DMS 273 treated with DMSO at 0.1 percent for 48 hours (cell line): ENCODE measurements around the gene ATG16L2.
"Not testable (repeated sequence)": the region's sequence is repeated elsewhere in the genome, so short reads cannot be mapped to it uniquely, and the experiment has no call there.

Experiments used
- DNase-seq: peaks from one replicate; lab custom pipeline; 2025; lab: John Stamatoyannopoulos, UW

Gene ATG16L2

DNA sequence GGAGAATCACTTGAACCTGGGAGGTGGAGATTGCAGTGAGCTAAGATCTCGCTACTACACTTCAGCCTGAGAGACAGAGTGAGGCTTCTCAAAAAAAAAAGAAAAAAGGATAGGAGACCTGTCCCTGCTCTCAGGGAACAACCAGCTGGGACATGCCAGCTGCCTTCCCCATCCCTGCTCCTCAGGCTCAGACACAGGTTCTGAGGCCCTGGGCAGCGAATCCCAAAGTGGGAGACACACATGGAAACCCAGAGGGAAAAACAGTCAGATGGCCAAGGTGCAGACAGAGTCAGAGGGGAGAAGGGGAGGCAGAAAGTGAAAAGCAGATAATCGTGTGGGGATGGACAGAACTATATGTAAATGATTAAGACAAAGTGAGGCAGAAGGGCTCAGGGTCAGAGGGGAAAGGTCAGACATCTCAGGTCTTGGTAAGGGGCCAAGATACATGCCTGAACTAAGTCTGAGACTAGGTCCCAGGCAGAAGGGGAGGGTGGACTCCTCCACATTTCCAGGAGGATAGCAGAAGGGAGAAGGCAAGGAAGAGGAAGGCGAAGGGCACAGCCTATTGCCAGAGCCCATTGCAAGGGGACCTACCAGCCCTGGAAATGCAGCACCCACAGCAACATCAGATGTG is 34.6 kb upstream of the ATG16L2 start:
- no peak for DNase-seq

DNA sequence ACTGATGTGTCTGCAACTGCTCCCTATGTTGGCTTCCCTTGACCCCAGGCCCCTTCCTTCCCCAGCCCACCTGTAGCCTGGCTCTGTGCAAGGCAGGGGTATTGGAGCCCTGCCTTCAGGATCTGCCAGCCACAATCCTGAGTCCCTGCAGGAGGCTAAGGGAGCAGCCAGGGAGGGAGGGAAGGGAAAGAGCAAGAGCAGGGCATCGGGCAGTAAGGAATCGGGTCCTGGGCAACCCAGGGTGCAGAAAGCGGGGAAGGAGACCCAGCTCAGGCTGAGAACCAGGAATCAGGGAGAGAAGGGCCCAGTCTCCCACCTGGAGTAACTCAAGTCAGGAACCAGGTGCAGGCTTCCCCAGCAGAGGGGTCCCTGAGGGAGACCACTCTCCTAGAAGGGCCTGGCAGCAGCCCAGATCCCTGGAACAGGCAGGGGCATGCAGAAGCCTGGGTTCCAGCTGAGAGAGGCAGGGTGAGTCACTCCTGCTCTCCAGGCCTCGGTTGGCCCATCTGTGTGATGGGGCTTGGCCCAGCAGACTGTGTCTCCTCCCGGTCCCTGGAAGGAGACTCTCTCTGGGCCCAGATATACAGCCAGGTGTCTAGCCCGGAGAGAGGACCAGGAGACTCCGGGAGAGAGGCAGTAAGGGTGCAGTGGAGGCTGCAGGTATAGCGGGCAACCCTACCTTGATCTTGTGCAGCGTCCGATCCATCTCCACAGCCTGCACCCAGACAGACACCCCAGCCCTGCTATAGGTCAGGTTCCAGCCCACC is 33.7 kb upstream of the ATG16L2 start:
- DNase-seq = no peak

DNA sequence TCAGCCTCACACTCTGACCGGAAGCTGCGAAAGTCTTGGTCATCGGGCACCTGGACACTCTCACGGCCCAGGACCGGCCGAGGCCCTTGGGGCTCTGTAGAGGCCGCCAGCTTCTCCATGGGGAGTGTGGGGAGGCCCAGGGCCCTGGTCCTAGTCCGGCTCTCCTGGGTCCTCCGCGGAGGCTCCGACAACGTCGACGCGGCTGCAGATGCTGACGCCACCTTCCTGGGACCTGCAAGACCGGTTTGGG is 33.2 kb upstream of the ATG16L2 start:
- no peak for DNase-seq

DNA sequence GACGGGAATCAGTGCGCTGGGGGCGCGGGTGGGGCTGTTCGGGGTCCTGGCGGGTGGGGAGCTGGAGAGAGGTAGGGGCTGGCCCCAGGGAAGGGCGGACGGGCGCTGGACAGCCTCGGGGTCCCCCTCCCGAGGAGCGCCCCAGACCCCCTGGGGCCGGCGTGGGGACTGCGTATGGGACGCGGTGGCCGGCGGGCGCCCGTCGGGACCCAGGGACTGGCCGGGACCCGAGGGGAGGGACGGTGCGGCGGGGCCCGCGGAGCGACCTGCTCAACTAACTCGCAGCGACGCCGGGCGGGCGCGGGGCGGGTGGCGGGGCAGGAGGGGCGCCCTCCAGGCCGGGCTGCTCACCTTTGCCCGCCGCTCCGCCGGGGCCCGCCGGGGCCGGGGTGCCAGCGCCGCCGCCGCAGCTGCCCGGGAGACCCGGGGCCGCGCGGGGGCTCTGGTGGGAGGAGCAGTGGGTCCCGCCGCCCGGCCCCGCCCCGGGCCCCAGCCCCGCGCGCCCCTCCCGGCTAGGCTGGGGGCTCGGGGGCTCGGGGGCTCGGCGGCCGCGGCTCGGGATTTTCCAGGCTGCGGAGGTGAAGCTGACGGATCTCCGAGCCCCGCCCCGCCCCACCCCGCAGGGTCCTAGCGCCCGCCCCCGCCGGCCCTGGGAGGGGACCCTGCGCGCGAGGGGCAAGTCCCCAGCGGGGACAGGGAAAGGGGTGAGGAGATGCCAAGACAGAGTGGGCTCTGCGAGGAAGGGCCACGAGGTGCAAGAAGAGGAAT is 32.7 kb upstream of the ATG16L2 start:
- DNase-seq = no peak

DNA sequence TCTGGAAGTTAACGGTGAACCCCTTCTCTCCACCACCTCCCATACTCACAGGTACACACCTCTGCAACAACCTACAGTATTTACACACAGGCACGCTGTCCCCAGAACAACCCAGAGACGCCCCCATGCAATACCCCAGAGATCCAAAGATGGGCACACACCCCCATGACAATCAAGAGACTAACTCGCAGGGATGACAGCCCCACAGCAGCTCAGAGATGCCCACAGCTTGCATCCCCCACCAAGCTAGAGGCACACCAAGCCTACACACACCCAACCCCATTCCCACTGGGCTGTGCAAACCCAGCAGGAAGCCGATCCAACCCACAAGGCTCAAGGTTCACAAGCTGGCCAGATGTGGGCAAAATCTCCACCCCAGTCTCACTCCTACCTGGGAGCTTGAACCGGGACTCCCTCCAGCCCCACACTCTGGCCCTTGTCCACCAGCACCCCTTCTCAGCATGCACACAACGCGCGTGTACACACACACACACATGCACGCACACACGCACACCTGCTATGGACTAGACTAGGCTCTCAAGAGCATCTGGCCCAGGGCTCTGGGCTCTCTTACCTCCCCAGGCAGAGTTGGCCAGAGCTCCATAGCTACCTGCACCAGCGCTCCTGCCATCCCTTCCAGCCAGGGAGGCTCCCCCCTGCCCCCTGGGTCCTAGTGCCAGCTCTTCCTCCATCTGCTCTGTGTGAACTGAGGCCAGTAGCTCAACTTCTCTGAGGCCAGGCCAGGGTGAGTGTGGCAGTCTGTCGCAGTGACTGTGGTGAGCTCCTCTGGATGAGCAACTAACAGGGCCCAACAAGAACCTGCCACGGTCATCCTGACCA is 31.9 kb upstream of the ATG16L2 start:
- DNase-seq = no peak

DNA sequence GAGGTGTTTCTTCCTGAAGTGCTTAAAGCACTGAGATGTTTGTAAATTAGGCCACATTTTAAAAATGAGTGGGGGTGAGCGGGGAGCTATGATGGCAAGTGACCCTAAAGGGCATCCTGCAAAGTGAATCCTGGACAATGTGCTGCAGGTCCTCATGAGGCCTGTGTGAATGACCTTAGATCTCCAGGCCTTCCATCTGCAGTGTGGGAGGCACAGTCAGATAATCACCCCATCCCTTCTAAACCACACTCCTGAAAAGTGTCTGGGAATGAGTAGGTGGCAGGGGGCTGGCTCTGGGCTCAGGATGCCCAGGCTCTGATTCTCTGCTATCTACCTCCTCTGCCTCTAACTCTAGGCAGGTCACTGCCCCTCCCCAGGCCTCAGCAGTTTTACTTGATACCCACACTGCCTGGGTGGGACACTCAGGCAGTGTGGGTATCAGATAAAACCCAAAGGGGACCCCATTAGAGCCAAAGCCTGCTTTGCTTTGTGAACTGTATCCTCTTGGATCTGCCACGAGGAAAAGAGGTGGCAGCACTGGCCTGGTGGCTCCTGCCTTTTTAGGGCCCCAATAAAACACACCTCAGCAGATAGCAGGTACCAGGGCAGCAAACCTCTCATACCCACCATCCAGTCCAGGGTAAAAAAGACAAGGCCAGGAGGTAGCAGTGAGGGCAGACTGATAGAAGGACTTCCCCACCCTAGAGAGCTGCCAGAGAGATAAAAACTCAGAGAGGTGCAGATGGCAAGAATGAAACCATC is 30.9 kb upstream of the ATG16L2 start:
- DNase-seq = no peak

DNA sequence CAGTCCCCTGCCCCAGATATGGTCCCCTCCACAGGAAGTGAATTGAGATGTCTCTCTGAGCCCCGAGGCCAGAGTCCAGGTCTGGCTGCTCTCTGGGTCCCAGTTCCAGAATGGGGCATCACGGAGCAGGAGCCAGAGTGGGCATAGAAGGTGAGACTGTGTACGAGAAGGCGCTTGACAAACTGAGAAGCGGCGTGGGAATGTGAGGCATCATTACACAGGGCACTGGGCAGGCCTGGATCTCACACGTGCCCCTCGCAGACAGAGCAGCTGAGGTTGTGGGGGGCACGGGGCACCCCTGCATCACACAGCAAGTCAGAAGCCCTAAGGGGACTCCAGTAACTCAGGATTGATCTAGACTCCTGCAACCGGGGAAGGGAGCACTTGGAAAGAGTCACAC is 29.5 kb upstream of the ATG16L2 start:
- DNase-seq = no peak

DNA sequence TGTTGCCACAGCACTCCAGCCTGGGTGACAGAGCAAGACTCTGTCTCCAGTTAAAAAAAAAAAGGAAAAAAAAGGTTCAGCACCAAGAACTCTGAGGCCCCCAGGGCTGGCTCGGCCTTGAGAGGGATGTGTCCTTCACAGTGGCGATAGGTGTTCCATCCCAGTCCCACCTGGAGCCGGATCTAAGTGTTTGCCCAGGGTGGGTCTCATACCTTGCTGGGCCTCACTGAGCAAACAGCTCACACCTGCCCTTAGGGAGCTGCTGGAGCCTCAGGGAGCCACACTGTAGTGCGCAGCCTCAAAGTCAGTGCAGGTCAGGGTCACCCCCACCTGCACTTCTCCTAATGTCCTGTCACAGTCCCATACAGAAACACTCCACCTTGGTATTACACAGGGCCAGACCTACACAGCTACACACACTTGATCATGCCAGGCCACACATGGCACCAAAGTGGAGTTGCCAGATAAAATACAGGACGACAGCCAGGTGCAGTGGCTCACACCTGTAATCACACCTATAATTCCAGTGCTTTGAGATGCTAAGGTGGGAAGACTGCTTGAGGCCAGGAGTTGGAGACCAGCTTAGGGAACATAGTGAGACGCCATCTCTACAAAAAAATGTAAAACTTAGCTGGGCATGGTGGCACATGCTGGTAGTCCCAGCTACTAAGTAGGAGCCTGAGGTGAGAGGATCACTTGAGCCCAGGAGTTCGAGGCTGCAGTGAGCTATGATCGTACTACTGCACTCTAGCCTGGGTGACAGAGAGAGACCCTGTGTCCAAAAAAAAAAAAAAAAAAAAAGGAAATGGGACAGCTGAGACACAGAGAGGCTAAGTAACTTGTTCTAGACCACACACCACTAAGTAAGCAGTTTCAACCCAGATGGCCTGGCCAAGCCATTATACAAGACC is 27.7 kb upstream of the ATG16L2 start:
- DNase-seq = no peak

DNA sequence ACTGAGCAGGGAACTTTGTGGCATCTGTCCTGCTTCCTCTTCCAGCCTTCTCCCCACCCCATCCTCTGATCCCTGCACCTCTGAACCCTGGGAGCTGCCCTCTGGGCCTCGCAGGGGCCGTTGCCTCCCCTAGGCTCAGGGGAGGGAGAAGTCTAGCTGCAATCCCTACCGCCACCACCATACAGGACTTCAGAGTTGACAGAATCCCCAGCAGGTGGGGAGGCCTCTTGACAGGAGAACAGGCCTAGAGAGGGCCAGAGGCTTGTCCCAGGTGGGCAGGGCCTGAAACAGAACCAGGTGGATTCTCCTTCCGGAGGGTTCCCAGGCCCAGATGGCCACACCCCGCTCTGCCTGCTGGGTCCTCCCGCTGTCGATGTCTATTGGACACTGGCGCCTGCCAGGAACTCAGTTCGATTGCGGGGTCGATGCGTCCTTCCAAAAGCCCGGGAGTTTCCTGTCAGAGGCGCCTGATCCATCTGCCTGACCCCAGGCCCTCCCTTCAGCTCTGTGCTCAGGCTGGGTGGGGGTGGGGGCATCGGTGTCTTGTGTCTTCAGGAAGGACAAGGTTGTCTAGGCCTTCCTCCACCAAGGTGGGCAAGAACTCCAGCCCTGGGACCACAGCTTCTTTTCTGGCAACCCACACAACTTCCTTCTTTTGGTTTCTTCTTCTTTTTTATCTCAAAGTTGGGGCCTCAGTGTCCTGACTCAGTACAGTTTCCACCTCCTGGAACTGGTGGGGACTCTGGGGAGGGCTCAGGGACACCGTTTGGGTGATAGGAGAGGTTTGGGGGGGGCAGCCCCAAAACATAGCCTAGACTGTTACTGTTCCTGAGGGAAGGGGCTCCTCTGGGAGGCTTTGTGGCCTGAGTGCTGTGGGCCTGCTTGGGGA is 26.8 kb upstream of the ATG16L2 start:
- DNase-seq = no peak

DNA sequence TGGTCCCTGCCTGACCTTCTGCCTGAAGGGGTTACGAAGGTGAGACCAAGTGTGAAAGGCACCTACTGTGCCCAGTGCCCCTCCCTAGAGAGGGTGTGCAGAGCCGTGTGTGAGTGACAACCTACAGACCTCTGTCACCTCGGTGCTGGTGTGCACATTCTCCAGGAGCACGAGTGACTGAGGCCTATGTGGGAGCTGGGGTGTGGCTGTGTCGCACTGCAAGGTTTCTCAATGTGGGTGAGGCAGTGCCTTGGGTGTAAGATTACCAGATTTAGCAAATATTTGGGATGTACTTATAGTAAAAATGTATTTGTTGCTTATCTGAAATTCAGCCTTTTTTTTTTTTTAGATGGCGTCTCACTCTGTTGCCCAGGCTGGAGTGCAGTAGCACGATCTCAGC is 26.0 kb upstream of the ATG16L2 start:
- no peak for DNase-seq

DNA sequence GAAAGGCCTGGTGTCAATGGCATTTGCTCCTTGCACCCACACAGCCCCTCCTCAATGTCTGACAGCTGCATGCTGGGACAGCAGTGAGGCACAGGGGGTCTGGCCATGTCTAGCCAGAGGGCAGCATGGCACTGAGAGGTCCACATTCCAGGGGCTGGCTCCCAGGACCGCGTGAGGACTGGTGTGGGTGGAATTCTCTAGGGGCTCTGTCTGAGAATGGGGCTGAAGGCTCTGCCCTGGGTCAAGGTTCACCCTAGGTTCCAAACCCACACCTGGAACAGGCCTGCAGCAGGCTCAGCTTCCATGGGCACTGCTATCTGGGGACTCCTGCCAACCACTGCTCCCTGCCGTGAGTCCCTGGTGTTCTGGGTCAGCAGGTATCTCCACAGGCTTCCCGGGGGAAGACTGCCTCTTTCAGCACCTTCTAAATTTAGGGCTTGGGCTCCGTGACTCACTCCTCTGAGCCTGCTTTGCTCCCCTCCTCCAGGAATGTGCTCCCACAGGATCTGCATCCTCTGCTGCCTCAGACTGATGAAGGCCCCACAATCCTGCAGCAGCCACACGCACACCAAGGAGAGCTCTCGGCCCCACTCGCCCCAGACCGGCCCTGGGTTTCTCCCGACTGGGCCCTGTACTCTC is 24.6 kb upstream of the ATG16L2 start:
- DNase-seq = no peak

DNA sequence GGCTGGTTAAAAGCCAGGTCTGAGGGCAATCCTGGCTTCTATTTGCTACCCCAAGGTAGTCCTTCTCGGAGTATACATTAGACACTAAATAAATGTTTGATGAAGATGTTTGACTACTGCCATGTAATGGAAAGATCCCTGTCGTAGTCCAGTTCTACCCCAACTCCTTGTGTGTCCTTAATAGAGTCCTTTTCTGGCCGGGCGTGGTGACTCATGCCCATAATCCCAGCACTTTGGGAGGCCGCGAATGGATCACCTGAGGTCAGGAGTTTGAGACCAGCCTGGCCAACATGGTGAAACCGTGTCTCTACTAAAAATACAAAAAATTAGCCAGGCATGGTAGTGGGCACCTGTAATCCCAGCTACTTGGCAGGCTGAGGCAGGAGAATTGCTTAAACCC is 23.0 kb upstream of the ATG16L2 start:
- DNase-seq = not testable (repeated sequence)

DNA sequence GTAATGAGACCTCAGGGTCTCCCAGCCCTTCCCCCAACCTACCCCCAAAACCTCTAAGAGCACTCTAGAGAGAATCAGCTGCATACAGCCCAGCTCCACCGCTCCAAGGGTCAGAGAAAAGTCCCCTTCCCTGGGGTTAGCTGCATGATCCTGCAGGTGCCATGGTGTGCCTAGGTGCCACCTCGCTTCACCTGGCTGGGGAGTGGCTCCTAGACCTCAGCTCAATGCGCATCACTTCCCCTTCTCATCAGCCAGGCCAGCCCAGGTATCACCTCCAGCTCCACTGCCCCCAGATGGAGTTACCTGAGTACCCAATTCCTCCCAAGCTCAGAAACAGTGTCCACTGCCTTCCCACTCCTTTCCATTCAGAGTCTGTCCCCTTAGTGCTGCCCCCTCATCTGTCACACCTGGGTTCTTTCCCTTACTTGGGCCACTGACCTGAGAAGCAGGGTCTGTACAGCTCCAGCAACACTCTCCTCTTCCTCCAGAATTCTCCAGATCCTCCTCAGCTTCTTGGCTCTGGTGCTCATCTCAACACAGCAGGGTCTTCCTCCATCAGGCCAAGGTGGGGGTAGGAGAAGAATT is 21.7 kb upstream of the ATG16L2 start:
- DNase-seq = no peak

DNA sequence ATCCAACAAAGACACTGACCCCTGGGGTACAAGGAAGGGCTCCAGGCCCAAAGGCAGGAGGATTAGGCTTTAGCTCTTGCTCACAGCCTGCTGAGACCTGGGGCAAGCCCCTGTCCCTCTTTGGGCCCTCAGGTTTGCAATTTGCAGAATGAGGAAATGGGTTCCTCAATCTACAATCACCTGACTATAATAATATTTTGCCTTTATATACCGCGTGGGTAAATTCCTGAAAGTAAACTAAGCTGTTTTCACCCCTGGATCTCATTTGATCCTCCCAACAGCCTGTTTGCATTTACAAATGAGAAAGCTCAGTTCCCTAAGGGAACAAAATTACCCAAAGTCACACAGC is 21.2 kb upstream of the ATG16L2 start:
- no peak for DNase-seq

DNA sequence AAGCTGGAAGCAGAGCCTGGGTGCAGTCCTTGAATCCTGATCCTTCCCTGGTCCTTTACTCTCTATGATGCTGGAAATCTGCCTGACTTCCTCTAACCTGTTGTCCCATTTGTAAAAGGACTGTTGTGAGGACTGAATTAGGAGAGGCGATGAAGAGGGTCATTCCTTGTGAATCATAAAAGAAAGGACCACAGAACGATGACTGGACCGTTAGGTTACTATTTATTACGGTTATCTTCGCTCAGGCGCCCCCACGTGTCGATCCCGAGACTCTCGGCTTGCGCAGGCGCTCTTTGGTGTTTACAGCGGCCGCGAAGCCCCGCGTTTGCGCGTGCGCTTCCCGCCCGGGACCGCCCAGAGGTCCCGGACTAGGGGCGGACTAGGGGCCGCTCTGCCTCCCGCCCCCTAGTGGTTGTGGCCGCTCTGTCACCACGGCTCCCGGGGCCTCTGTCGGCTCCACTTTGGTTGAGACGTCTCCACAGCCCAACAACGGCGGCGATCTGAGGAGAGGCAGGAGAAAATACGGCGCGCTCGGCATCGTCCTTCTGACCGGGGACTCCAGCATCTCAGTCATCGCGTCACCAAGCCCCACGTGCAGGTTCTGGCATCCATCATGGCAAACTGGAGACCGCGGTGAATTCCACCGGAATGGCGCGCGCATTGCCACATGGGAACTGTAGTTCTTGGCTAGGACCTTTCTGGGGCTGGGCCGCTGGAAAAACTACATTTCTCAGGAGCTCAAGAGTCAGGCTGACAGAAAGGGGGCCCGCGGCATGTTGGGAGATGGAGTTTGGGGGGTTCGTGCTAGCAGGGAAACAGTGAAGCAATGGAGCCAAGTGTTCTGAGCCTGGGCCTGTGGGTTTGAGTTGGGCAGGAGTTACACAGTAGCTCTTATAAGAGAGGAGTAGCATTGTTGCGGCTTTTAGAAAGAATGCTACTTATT is 20.5 kb upstream of the ATG16L2 start, which contains the start of gene STARD10:
Gene STARD10, minus strand, starts transcription at position 623 of the 943 bp plus-strand sequence. CDS start 12,866 bp downstream, outside the sequence.
- peak; percentile 81 for DNase-seq

DNA sequence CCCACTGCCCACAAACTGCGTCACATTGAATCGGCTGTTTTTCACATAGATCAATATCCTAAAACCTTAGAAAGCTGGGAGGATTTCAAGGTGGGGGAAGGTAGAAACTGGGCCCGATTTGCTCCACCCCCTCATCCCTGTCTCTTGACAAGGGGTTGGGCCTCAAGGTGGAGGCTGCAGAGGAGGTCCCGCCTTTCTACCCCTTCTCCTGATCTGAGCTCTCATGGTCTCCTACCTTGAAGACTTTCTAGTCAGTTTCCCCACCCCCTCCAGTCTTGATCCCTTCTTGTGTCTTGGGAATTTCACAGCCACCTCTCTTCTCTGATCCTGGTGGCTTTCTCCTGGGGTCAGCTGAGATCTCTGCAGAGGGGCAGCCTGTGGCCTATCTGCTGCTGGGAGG is 15.8 kb upstream of the ATG16L2 start:
- no peak for DNase-seq

DNA sequence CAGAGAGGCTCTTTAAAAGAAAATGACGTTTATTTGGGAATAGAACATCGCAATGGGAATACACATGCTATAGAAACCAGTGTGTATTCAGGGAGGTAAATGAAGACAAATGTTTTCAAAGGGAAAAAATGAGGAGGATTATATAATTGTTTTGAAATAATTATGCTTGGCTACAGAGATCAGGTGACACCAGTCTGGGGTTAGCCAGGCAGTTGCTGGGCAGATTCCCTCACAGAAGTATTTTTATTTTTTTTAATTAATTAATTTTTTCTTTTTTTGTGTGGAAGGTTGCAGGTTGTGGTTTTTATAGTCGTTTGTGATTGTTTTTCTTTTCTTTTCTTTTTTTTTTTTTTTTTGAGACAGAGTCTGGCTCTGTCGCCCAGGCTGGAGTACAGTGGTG is 14.8 kb upstream of the ATG16L2 start:
- DNase-seq = no peak

DNA sequence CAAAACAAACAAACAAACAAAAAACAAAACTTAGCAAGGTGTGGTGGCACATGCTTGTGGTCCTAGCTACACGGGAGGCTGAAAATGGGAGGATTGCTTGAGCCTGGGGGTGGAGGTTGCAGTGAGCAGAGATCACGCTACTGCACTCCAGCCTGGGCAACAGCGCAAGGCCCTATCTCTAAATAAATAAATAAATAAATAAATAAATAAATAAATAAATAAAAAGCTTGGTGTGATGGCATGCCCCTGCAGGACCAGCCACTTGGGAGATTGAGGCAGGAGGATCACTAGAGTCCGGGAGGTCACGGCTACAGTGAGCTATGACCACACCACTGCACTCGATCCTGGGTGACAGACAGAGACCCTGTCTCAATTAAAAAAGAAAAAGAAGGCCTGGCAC is 11.4 kb upstream of the ATG16L2 start:
- no peak for DNase-seq
